IMR-90 (cell line): Measurements from ENCODE around the gene COL6A3.

ENCODE experiments used
- CTCF ChIP-seq: conservative IDR thresholded peaks from 2 replicates; pipeline ENCODE4 v1.5.1; 2012; ENCODE audit warnings: mild to moderate bottlenecking, low read depth, low read length, improper control_type of control experiment
- ELK1 ChIP-seq: fragments of 150-350 bp; IDR thresholded peaks from 2 replicates; pipeline ENCODE4 v1.6.1; 2016; ENCODE audit warnings: low read depth, mild to moderate bottlenecking, low read length, moderate library complexity, borderline replicate concordance
- FOS ChIP-seq: fragments of 150-350 bp; IDR thresholded peaks from 2 replicates; pipeline ENCODE4 v1.6.1; 2016; ENCODE audit warnings: low read depth, low read length
- MAFK ChIP-seq: IDR thresholded peaks from 2 replicates; pipeline ENCODE4 v1.6.1; 2012; ENCODE audit warnings: low read depth, low read length, improper control_type of control experiment
- MAZ ChIP-seq: IDR thresholded peaks from 2 replicates; pipeline ENCODE4 v1.6.1; 2012; ENCODE audit warnings: low read depth, mild to moderate bottlenecking, low read length, improper control_type of control experiment, moderate library complexity, borderline replicate concordance
- POLR2A ChIP-seq: IDR thresholded peaks from 2 replicates; pipeline ENCODE4 v1.6.1; 2012; ENCODE audit warnings: mild to moderate bottlenecking, low read depth, low read length
- RAD21 ChIP-seq: IDR thresholded peaks from 2 replicates; pipeline ENCODE4 v1.6.1; 2012; ENCODE audit warnings: low read length, improper control_type of control experiment
- RCOR1 ChIP-seq: IDR thresholded peaks from 2 replicates; pipeline ENCODE4 v1.6.1; 2012; ENCODE audit warnings: mild to moderate bottlenecking, low read length, improper control_type of control experiment; ENCODE audit not compliant: insufficient replicate concordance
- RFX5 ChIP-seq: IDR thresholded peaks from 2 replicates; pipeline ENCODE4 v1.8.0; 2012; ENCODE audit warnings: low read depth, mild to moderate bottlenecking, low read length, moderate library complexity
- SMC3 ChIP-seq: fragments of 150-350 bp; IDR thresholded peaks from 2 replicates; pipeline ENCODE4 v1.6.1; 2016; ENCODE audit warnings: low read depth, mild to moderate bottlenecking, antibody characterized with exemption, low read length, moderate library complexity

- TF ChIP-seq CTCF (no peak), POLR2A (no peak), FOS (no peak), RCOR1 (no peak), SMC3 (no peak), RAD21 (no peak), MAZ (no peak), ELK1 (no peak), MAFK (no peak), RFX5 (no peak)
Measured at GRCh38 chr2:237453671-237454070, 39.7 kb upstream of the COL6A3 start.
